Suprapubic skin (tissue), 4 donors: Measurements from ENCODE around the gene GADD45G.
A peak's percentile ranks its signal among the peaks of the same experiment; 100 is the strongest.

Experiments
- POLR2A ChIP-seq, 2 donors: fragments of 450-650 bp; IDR thresholded peaks; one replicate each; pipeline ENCODE4 v1.6.1; 2017; ENCODE audit warnings: antibody characterized with exemption in 2 of 2, mild to moderate bottlenecking in 2 of 2, moderate library complexity in 2 of 2
- POLR2AphosphoS5 ChIP-seq, 3 donors: sonication (generic); formaldehyde crosslinking; IDR thresholded peaks; one replicate each; pipeline ENCODE4 v1.6.1; 2017; ENCODE audit warnings: antibody characterized with exemption in 3 of 3
- TF ChIP-seq, protein P1 (sequence below), 2 donors: fragments of 200-600 bp in 1 of 2; fragments of 450-650 bp in 1 of 2; sonication (generic) in 1 of 2; IDR thresholded peaks; one replicate each; pipeline ENCODE4 v1.5.1; 2016 to 2019; ENCODE audit warnings: antibody characterized with exemption in 2 of 2, mild to moderate bottlenecking in 1 of 2, moderate library complexity in 1 of 2

DNA sequence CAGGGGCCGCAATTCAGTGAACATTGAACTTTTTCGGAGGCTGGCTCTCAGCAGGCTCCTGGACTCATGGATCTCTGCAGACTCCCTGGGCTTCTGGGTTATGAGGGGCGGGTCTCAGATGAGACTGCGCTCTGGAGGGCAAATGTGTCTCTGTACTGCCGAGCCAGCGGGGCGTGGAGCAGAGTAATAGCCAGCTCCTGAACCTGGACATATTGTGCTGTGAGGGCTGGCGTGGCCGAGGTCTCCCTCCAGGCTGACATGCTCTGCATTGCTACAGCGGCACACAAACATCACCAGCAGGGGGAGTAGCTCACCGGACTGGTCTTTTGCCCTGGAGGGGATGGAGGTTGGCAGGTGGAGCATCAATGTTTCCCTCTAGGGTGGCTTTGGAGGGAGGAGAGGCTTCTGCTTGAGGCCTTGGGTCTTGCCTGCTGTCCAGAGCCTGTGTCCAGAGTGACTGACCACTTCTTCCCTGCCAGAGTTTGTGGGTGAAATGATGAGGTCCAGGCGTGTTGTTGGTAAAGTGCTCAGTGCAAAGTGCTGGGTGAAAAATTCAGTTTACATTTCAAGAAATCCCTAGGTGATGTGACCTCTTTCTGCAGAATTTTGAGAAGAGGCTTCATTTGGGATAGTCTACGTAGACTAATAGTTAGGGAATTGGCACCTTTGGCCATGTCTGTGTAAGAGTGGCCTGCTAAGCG lies 10.9 kb upstream of the GADD45G start:
- TF ChIP-seq, protein P1, sequence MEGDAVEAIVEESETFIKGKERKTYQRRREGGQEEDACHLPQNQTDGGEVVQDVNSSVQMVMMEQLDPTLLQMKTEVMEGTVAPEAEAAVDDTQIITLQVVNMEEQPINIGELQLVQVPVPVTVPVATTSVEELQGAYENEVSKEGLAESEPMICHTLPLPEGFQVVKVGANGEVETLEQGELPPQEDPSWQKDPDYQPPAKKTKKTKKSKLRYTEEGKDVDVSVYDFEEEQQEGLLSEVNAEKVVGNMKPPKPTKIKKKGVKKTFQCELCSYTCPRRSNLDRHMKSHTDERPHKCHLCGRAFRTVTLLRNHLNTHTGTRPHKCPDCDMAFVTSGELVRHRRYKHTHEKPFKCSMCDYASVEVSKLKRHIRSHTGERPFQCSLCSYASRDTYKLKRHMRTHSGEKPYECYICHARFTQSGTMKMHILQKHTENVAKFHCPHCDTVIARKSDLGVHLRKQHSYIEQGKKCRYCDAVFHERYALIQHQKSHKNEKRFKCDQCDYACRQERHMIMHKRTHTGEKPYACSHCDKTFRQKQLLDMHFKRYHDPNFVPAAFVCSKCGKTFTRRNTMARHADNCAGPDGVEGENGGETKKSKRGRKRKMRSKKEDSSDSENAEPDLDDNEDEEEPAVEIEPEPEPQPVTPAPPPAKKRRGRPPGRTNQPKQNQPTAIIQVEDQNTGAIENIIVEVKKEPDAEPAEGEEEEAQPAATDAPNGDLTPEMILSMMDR (IDR thresholded peaks at IDR 0.05), result peak in 1 of 2 donors; percentile 58
- TF ChIP-seq POLR2A (IDR thresholded peaks at IDR 0.05), result no peak
- TF ChIP-seq POLR2AphosphoS5 (IDR thresholded peaks at IDR 0.05), result no peak
